Smooth muscle cell (in vitro differentiated cells): Measurements from ENCODE around the gene PLEKHO2. TPM values are rescaled to one million over a fixed set of nuclear protein-coding genes. Genes with fewer than 3 reads are reported as not detected.
A peak's percentile ranks its signal among the peaks of the same experiment; 100 is the strongest.

Experiments
- DNase-seq: peaks from one replicate; lab custom pipeline; 2025; ENCODE audit not compliant: unreplicated experiment; lab: John Stamatoyannopoulos, UW
- H2AFZ ChIP-seq: fragments of 200-600 bp; sonication (generic); 2 replicates; pipeline ENCODE4 v1.6.0; 2016; ENCODE audit warnings: antibody characterized with exemption, low read depth, mild to moderate bottlenecking
- H3F3A ChIP-seq: fragments of 200-600 bp; sonication (generic); 2 replicates; pipeline ENCODE4 v1.6.0; 2017; ENCODE audit warnings: antibody characterized with exemption, low read depth
- H3K27ac ChIP-seq: fragments of 200-600 bp; sonication (generic); 2 replicates; pipeline ENCODE4 v1.5.1; 2016; ENCODE audit warnings: low read depth, mild to moderate bottlenecking
- H3K27me3 ChIP-seq: fragments of 200-600 bp; sonication (generic); 2 replicates; pipeline ENCODE4 v1.6.1; 2016; ENCODE audit warnings: low read depth, mild to moderate bottlenecking
- H3K36me3 ChIP-seq: fragments of 200-600 bp; sonication (generic); 2 replicates; pipeline ENCODE4 v1.5.1; 2016; ENCODE audit warnings: low read depth
- H3K4me1 ChIP-seq: fragments of 200-600 bp; sonication (generic); 2 replicates; pipeline ENCODE4 v1.5.1; 2016; ENCODE audit warnings: low read depth
- H3K4me2 ChIP-seq: fragments of 200-600 bp; sonication (generic); 2 replicates; pipeline ENCODE4 v1.6.0; 2016; ENCODE audit warnings: mild to moderate bottlenecking
- H3K4me3 ChIP-seq: fragments of 200-600 bp; sonication (generic); 2 replicates; pipeline ENCODE4 v1.5.1; 2016; ENCODE audit warnings: mild to moderate bottlenecking
- H3K79me2 ChIP-seq: fragments of 200-600 bp; sonication (generic); 2 replicates; pipeline ENCODE4 v1.6.0; 2016; ENCODE audit warnings: low read depth, mild to moderate bottlenecking
- H3K9ac ChIP-seq: fragments of 200-600 bp; sonication (generic); 2 replicates; pipeline ENCODE4 v1.6.0; 2016; ENCODE audit warnings: low read depth
- H3K9me3 ChIP-seq: fragments of 200-600 bp; sonication (generic); replicated peaks from 2 replicates; pipeline ENCODE4 v1.5.1; 2016; ENCODE audit warnings: low read depth
- H4K20me1 ChIP-seq: fragments of 200-600 bp; sonication (generic); 2 replicates; pipeline ENCODE4 v1.6.0; 2016; ENCODE audit warnings: low read depth
- CTCF ChIP-seq: fragments of 200-600 bp; sonication (generic); IDR thresholded peaks from 2 replicates; pipeline ENCODE4 v1.5.1; 2017; ENCODE audit warnings: borderline replicate concordance, mild to moderate bottlenecking, antibody characterized with exemption; ENCODE audit not compliant: insufficient read depth, poor library complexity, severe bottlenecking
- WGBS: methylation state at CpG from one replicate; pipeline ENCODE4 v1.1.7; 2016; ENCODE audit warnings: low lambda C conversion rate; 5-methylcytosine and 5-hydroxymethylcytosine counted together
- polyA plus RNA-seq: library from polyadenylated mRNA; unstranded; fragments of >200 nt; fragmentation: Nextera tagmentation; extraction: Ambion mirVana; gene quantifications from 2 replicates; pipeline ENCODE4 v1.2.1, GENCODE V29; 2016
- total RNA-seq: library from RNA; depleted of rRNA; stranded (reverse); fragments of >200 nt; gene quantifications from 2 replicates; pipeline ENCODE4 v1.2.3, GENCODE V29; 2014

Gene PLEKHO2
- total and polyA plus RNA-seq, 2 experiments from 2014 or later = 7.9 to 16.3 TPM

- H3K9me3 ChIP-seq = no peaks in the 10 kb centered on the region
- no peak for DNase-seq
- 97% methylated on average over 3 of the region's 3 CpGs for WGBS
Measured at GRCh38 chr15:64909546-64909945, 67.8 kb downstream of the PLEKHO2 start.

GRCh38 chr15:64911311-64912186, 69.8 kb downstream of the PLEKHO2 start, which contains the start of gene ANKDD1A:
Gene ANKDD1A (plus strand): TSS chr15:64911902. CDS start chr15:64911931, 29 bp downstream.
- peak within 1 kb of the TSS; percentile 67 for H3K4me3 ChIP-seq
- no peak for TF ChIP-seq CTCF
- H3K9me3 ChIP-seq = no peaks in the 10 kb centered on the region
- H3K36me3 ChIP-seq = no peaks in the 10 kb centered on the region
- peaks cover 5% of the 10 kb centered on the region for H4K20me1 ChIP-seq
- H3K9ac ChIP-seq = no peak within 1 kb of the TSS
- peak within 1 kb of the TSS; percentile 82 for H3K4me2 ChIP-seq
- peak within 1 kb of the TSS; percentile 76 for H2AFZ ChIP-seq
- no peaks in the 10 kb centered on the region for H3K27me3 ChIP-seq
- no peak within 1 kb of the TSS for H3K27ac ChIP-seq
- WGBS = 5% methylated on average over 62 of the region's 72 CpGs
- no peaks in the 10 kb centered on the region for H3K79me2 ChIP-seq
- H3K4me1 ChIP-seq = no peaks in the 10 kb centered on the region
- DNase-seq = peak; percentile 63
- no peaks in the 10 kb centered on the region for H3F3A ChIP-seq

More at GRCh38 chr15:64909546-64909945, 67.8 kb downstream of the PLEKHO2 start:
- no peak overlapping the region for H3K4me2 ChIP-seq
- H4K20me1 ChIP-seq = peaks cover 5% of the 10 kb centered on the region
- H3K36me3 ChIP-seq = no peaks in the 10 kb centered on the region
- no peak overlapping the region for H2AFZ ChIP-seq
- H3K79me2 ChIP-seq = no peaks in the 10 kb centered on the region
- no peak overlapping the region for H3K4me3 ChIP-seq
- TF ChIP-seq CTCF = no peak
- no peak overlapping the region for H3K27ac ChIP-seq
- H3K27me3 ChIP-seq = no peaks in the 10 kb centered on the region
- peaks cover 5% of the 10 kb centered on the region for H3K4me1 ChIP-seq
- no peak overlapping the region for H3K9ac ChIP-seq
- H3F3A ChIP-seq = no peaks in the 10 kb centered on the region

GRCh38 chr15:64912379-64913325, 70.9 kb downstream of the PLEKHO2 start:
- TF ChIP-seq CTCF = no peak
- no peaks in the 10 kb centered on the region for H3K27me3 ChIP-seq
- no peaks in the 10 kb centered on the region for H3K4me1 ChIP-seq
- H3K4me3 ChIP-seq = no peak overlapping the region
- no peak overlapping the region for H3K27ac ChIP-seq
- no peaks in the 10 kb centered on the region for H3K9me3 ChIP-seq
- 77% methylated on average over 15 of the region's 15 CpGs for WGBS
- H3K9ac ChIP-seq = no peak overlapping the region
- no peaks in the 10 kb centered on the region for H3K79me2 ChIP-seq
- no peaks in the 10 kb centered on the region for H3K36me3 ChIP-seq
- no peak overlapping the region for H2AFZ ChIP-seq
- H3F3A ChIP-seq = no peaks in the 10 kb centered on the region
- peak overlapping the region; percentile 82 for H3K4me2 ChIP-seq
- H4K20me1 ChIP-seq = peaks cover 5% of the 10 kb centered on the region
- DNase-seq = no peak
